Testis (tissue), 3 donors: ENCODE measurements around the gene TSC22D4. TPM values are rescaled to one million over a fixed set of nuclear protein-coding genes. Genes with fewer than 3 reads are reported as not detected.
"Not testable (repeated sequence)": the region's sequence is repeated elsewhere in the genome, so short reads cannot be mapped to it uniquely, and the experiment has no call there.

Experiments
- DNase-seq: peaks from one replicate; pipeline ENCODE4 v3.0.0-alpha.2; 2019
- H3K27ac ChIP-seq, 2 donors: fragments of 200-600 bp; sonication (generic); one replicate each; pipeline ENCODE4 v1.5.1; 2019
- H3K27me3 ChIP-seq: fragments of 200-600 bp; sonication (generic); one replicate; pipeline ENCODE4 v1.5.1; 2019
- H3K36me3 ChIP-seq: fragments of 200-600 bp; sonication (generic); one replicate; pipeline ENCODE4 v1.5.1; 2017; ENCODE audit warnings: low read depth; ENCODE audit errors: missing control alignments
- H3K4me1 ChIP-seq: fragments of 200-600 bp; sonication (generic); one replicate; pipeline ENCODE4 v1.5.1; 2019
- H3K4me3 ChIP-seq, 2 donors: fragments of 200-600 bp; sonication (generic); one replicate each; pipeline ENCODE4 v1.5.1; 2017 to 2019
- H3K9me3 ChIP-seq: fragments of 200-600 bp; sonication (generic); one replicate; pipeline ENCODE4 v1.5.1; 2017
- POLR2A ChIP-seq: fragments of 450-650 bp; IDR thresholded peaks from one replicate; pipeline ENCODE4 v1.6.1; 2017; ENCODE audit warnings: antibody characterized with exemption, mild to moderate bottlenecking, moderate library complexity
- WGBS, 2 donors: methylation state at CpG; one replicate each; pipeline ENCODE4 v1.1.5; 2018; 5-methylcytosine and 5-hydroxymethylcytosine counted together
- intact Hi-C: fragments of 100-400 bp; cut with DNase I; formaldehyde crosslinking; loops from one replicate; pipeline ENCODE4 v1.15.1; 2023; ENCODE audit warnings: low total_unique reads
- polyA plus RNA-seq: library from polyadenylated mRNA; stranded (reverse); fragments of 350-450 nt; fragmentation: Illumina TruSeq; extraction: RNeasy Lipid Tissue Mini Kit (QIAGEN cat#74804); gene quantifications from one replicate; pipeline ENCODE4 v1.2.3, GENCODE V29; 2014; ENCODE audit warnings: low read depth, low replicate concordance; ENCODE audit not compliant: insufficient read depth
- total RNA-seq, 2 donors: library from RNA; depleted of rRNA; stranded (reverse); fragments of >200 nt; gene quantifications; one replicate each; pipeline ENCODE4 v1.2.3, GENCODE V29; 2016
- TF ChIP-seq, protein P1 (sequence below), 3 experiments: fragments of 450-650 bp in 2 of 3; fragments of 200-600 bp in 1 of 3; sonication (generic) in 1 of 3; IDR thresholded peaks; one replicate each; pipeline ENCODE4 v1.5.1; 2016 to 2019; ENCODE audit warnings: antibody characterized with exemption in 3 of 3, mild to moderate bottlenecking in 2 of 3, moderate library complexity in 1 of 3

Gene TSC22D4
- total and polyA plus RNA-seq, 3 donors from 2014 or later = 57.4 to 165 (median 135) TPM

DNA sequence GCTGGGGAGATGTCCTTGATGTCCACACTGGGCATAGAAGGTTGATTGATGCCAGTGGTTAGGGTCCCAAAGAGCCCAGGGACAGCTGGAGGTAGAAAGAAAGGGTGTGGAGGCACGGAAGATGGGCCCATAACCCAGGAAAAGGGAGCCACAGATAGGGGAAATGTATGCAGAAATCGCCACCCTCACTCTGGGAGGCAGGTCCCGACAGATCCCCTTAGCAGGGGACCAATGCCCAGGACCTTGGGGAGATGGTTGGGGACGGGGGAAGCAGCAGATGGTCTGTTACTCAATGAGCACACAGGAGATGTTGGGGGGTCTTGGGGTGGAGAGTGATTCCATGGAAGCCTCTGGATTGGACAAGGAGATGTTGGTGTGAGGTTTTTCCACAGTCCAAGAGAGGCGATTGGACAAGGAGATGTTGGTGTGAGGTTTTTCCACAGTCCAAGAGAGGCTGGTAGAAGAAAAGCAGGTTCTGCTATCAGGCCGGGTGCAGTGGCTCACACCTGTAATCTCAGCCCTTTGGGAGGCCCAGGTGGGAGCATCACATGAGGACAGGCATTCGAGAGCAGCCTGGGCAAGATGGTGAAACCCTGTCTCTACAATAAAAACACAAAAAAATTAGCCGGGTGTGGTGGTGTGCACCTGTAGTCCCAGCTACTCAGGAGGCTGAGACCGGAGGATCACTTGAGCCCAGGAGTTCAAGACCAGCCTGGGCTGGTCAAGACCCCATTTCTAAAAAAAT, 35.7 kb downstream of the TSC22D4 start:
- Histone ChIP-seq H3K9me3 (no peaks in the 10 kb centered on the region), H3K27me3 (no peaks in the 10 kb centered on the region), H3K4me3 (no peak overlapping the region), H3K27ac (no peak overlapping the region), H3K36me3 (no peaks in the 10 kb centered on the region), H3K4me1 (peaks cover 5% of the 10 kb centered on the region)
- 84 to 93% methylated on average over 9 of the region's 9 CpGs for WGBS, 2 donors
- no peak for DNase-seq
- intact Hi-C loops = no loop called here
- no peak for TF ChIP-seq POLR2A
- TF ChIP-seq, protein P1, sequence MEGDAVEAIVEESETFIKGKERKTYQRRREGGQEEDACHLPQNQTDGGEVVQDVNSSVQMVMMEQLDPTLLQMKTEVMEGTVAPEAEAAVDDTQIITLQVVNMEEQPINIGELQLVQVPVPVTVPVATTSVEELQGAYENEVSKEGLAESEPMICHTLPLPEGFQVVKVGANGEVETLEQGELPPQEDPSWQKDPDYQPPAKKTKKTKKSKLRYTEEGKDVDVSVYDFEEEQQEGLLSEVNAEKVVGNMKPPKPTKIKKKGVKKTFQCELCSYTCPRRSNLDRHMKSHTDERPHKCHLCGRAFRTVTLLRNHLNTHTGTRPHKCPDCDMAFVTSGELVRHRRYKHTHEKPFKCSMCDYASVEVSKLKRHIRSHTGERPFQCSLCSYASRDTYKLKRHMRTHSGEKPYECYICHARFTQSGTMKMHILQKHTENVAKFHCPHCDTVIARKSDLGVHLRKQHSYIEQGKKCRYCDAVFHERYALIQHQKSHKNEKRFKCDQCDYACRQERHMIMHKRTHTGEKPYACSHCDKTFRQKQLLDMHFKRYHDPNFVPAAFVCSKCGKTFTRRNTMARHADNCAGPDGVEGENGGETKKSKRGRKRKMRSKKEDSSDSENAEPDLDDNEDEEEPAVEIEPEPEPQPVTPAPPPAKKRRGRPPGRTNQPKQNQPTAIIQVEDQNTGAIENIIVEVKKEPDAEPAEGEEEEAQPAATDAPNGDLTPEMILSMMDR (IDR thresholded peaks at IDR 0.05) = no peak

DNA sequence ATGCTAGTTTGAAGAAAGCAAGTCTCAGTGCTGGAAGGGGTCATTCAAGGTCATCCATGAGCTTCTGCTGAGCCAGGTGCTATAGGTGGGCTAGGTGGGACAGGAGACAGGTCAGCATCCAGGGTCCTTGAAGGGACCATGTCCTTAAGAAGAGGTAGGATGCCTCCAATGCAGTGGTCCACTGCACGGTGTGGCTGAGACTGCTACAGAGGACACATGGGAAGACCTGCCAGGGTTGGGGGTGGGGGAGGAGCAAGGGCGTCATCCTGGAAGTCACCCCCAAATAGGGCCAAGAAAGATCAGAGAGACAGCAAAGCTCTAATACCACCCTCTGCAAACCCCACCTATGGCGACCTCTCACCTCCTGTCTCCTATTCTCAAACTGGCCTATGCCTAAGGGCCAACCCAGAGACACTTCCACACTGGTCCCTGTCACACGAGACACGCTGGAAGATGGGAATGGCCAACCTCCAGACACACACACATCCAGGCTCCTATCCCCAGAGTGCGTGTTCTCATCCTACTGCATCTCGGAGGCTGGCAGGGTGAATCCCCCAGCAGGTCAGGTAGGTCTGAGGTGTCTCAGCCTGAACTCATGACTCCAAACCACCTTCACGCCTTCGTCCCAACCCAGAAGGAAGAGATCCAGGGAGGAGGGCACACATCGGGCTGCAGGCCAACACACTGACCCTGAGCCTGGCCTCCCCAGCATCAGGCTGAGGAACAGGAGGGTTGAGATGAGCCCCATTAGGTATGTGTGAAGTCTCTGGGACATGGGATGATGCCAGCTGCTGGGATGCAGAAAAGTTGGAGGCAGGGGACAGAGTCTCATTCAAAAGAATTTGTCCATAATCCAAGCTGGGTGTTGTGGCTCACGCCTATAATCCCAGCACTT, 37.1 kb downstream of the TSC22D4 start:
- Histone ChIP-seq H3K4me1 (peaks cover 5% of the 10 kb centered on the region), H3K27ac (no peak overlapping the region), H3K36me3 (no peaks in the 10 kb centered on the region), H3K27me3 (no peaks in the 10 kb centered on the region), H3K4me3 (no peak overlapping the region), H3K9me3 (no peaks in the 10 kb centered on the region)
- intact Hi-C loops = no loop called here
- WGBS, 2 donors = 87 to 93% methylated on average over 9 to 11 of the region's 11 CpGs
- TF ChIP-seq, protein P1 (IDR thresholded peaks at IDR 0.05) = no peak
- no peak for TF ChIP-seq POLR2A
- no peak for DNase-seq

DNA sequence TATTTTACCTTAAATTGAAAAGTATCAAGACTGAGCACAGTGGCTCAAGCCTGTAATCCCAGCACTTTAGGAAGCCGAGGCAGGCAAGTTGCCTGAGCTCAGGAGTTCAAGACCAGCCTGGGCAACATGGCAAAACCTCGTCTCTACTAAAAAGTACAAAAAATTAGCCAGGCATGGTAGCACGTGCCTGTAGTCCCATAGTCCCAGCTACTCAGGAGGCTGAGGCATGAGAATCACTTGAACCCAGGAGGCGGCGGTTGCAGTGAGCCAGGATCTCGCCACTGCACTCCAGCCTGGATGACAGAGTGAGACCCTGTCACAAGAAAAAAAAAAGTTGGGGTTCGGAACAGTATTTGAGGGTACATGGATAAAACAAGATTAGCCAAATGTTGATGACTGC, 39.8 kb downstream of the TSC22D4 start:
- H3K36me3 ChIP-seq = not testable (repeated sequence)

DNA sequence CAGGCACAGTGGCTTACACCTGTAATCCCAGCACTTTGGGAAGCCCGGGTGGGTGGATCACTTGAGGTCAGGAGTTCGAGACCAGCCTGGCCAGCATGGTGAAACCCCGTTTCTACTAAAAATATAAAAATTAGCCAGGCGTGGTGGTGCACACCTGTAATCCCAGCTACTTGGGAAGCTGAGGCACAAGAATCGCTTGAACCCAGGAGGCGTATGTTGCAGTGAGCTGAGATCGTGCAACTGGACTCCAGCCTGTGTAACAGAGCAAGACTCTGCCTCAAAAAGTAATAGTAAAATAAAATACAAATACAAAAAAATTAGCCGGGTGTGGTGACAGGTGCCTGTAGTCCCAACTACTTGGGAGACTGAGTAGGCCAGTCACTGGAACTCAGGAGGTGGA, 40.3 kb downstream of the TSC22D4 start:
- 90 to 92% methylated on average over 8 of the region's 8 CpGs for WGBS, 2 donors
- DNase-seq, H3K4me1 ChIP-seq, H3K27me3 ChIP-seq, H3K4me3 ChIP-seq, H3K36me3 ChIP-seq, intact Hi-C loops, H3K9me3 ChIP-seq, H3K27ac ChIP-seq: not testable (repeated sequence)

More for the DNA sequence above, 39.8 kb downstream of the TSC22D4 start:
- 87 to 89% methylated on average over 7 of the region's 7 CpGs for WGBS, 2 donors
- H3K4me1 ChIP-seq, H3K4me3 ChIP-seq, H3K27ac ChIP-seq, DNase-seq, H3K27me3 ChIP-seq, intact Hi-C loops, H3K9me3 ChIP-seq: not testable (repeated sequence)

DNA sequence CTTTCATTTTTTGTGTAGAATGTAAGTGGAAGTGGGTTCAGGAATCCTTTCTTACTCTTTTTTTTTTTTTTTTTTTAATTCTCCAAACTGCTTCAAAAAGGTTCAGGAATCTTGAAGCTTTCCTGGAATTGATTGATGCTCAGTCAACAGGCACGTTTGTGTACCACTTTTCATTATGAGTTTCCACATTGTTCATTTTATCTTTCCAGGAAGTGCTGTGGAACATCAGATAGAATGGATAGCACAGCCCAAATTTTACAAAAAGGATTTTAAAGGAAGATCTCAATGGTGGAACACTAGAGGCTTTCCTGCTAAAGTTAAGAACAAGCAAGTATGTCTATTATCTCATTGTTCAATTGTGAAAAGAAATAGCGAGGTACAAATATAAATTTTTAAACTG, 40.8 kb downstream of the TSC22D4 start:
- no peak overlapping the region for H3K27ac ChIP-seq
- H3K27me3 ChIP-seq = no peaks in the 10 kb centered on the region
- intact Hi-C loops = no loop called here
- no peaks in the 10 kb centered on the region for H3K9me3 ChIP-seq
- peaks cover 8% of the 10 kb centered on the region for H3K4me1 ChIP-seq
- TF ChIP-seq POLR2A = no peak
- no peak for DNase-seq
- 43 to 54% methylated on average over 2 of the region's 2 CpGs for WGBS, 2 donors
- H3K4me3 ChIP-seq = no peak overlapping the region
- H3K36me3 ChIP-seq = no peaks in the 10 kb centered on the region
